Activated CD4-positive, alpha-beta T cell treated with anti-CD3 and anti-CD28 coated beads for 48 hours (primary cell): ENCODE measurements around the gene GPR173.

Source experiments
- DNase-seq: peaks from one replicate; pipeline ENCODE4 v3.0.0-alpha.2; 2020

Gene GPR173, protein sequence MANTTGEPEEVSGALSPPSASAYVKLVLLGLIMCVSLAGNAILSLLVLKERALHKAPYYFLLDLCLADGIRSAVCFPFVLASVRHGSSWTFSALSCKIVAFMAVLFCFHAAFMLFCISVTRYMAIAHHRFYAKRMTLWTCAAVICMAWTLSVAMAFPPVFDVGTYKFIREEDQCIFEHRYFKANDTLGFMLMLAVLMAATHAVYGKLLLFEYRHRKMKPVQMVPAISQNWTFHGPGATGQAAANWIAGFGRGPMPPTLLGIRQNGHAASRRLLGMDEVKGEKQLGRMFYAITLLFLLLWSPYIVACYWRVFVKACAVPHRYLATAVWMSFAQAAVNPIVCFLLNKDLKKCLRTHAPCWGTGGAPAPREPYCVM

DNA sequence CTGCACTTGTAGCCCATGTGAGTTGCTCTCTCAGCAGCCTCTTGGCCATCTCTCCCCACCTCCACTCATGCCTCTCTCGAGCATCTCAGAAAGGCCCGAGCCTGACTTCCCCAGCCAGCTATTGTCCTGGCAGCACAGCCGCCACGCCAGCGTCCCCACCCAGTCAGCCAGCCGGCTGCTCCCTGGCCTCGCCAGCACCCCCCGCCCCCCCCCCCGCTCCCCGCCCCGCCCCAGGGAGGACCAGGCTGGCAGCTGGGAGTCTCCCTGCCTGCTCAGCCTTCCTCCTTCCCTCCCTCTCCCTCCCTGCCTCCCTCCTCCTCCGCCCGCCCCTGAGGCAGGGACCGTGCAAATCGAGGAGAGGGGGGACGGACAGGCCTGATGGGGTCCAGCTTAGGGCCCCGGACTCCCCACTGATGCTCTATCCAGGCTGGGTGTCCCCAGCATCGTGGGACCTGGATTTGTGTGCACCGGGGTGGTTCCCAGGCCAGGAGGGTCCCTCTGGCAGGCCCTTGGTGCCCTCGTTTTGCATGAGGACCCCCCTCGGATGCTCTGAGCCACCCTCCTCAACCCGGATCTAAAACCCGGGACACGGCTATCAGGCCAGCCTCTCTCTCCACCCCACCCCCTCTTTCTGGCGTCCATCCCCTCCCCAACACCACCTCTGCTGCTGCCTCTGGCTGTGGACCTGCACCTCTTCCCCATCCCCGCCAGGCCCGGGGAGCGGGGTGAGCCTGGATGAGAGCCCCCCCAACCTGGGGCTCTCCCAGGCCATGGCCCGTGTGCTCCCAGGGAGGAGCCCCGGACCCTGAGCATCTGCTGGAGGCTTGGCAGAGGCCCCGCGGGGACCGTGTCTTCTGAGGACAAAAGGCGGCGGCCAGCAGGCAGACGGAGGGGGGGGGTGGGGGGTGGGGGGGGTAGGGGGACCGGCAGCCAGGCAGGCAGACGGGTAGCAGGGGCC lies at the start of gene GPR173:
TSS of gene GPR173 (plus strand) at position 621 of the 958 bp plus-strand sequence. CDS start 27,833 bp downstream, outside the sequence.
- no peak for DNase-seq

DNA sequence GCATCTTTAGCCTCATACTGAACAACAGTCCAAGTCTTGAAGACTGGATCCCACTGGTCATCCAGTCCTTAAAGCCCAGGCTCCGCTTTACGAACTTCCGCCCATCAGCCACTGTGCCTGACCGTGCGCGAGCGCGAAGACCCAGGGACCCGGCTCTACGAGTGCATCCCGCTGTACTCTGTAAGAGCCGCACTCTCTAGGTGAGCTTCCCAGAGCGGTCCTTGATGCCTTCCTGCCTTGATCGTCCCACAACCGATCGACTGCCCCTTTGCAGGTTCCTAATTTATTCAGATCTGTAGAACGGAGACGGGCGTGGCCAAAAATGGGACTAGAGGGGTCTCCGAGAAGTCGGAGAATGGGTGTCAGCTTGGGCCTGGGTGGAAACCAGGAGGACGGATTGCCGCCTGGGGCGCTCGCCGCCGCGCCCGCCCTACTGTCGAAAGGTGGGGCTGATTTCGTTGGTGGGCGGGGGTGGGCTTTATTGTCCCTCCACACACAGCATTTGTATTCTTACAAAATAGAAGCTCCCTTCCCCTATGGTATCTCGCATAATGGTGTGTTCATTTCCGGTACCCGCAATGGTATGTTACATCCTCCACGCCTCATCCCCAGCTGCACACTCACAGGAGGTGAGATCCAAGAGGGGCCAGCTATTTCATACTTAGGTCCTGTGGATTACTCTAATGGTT lies 48.0 kb upstream of the GPR173 start:
- peak; percentile 11 for DNase-seq

DNA sequence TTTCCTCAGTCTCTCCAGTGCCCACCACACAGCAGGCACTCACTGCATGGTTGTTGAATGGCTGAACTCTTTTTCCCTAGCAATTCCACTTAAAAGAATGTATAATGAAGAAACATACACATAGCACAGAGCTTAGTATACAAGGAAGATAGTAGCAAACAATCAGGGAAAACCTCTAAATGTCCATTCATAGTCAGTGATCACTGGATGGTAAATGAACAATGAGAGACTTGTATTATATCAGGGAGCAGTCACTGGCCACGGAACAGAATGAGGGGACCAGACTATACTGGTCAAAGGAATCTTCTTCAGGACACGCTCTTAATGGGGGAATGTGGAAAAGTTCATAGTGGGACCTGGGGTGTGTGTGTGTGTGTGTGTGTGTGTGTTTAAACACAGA lies 46.6 kb upstream of the GPR173 start:
- DNase-seq, result no peak

GRCh38 chrX:53003111-53003510 lies 45.5 kb upstream of the GPR173 start:
- DNase-seq, result no peak

- no peak for DNase-seq
Measured at GRCh38 chrX:53004038-53004437, 44.6 kb upstream of the GPR173 start.

GRCh38 chrX:53004811-53005210 lies 43.8 kb upstream of the GPR173 start:
- DNase-seq, result no peak

GRCh38 chrX:53005327-53005726 lies 43.3 kb upstream of the GPR173 start:
- no peak for DNase-seq

- DNase-seq, result no peak
Measured at GRCh38 chrX:53009032-53009431, 39.6 kb upstream of the GPR173 start.

DNA sequence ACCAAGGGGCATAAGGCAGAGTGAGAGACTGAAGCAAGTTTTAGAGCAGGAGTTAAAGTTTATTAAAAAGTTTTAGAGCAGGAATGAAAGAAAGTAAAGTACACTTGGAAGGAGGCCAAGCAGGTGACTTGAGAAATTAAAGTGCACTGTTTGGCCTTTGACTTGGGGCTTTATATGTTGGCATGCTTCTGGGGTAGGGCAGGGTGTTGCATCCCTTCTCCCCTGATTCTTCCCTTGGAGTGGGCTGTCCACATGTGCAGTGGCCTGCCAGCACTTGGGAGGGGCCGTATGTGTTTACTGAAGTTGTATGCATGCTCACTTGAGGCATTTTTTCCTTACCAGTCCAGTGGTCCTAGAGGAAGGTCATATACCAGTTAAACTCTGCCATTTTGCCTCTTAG lies 35.3 kb upstream of the GPR173 start:
- DNase-seq, result no peak

GRCh38 chrX:53018627-53019026 lies 30.0 kb upstream of the GPR173 start:
- no peak for DNase-seq

DNA sequence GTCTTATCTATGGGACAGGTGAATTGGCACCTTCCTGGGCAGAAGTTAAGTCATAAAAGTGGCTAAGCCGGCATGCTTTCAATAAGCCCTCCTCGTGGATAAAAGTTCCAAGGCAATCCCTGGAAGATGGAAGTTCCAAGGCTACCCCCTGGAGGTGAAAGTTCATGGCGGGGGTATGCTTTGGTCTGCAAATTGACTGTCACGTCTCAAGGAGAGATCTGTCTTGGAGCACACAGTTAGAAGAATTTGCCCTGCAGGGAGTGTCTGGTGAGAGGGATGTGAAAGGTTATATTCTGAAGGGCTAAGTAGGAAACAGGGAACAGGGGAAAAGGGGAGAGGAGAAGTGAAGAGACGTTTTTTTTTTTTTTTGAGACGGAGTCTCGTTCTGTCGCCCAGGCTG lies 26.2 kb upstream of the GPR173 start:
- no peak for DNase-seq

GRCh38 chrX:53028678-53029077 lies 19.9 kb upstream of the GPR173 start:
- DNase-seq, result no peak

GRCh38 chrX:53031380-53031779 lies 17.2 kb upstream of the GPR173 start:
- no peak for DNase-seq

DNA sequence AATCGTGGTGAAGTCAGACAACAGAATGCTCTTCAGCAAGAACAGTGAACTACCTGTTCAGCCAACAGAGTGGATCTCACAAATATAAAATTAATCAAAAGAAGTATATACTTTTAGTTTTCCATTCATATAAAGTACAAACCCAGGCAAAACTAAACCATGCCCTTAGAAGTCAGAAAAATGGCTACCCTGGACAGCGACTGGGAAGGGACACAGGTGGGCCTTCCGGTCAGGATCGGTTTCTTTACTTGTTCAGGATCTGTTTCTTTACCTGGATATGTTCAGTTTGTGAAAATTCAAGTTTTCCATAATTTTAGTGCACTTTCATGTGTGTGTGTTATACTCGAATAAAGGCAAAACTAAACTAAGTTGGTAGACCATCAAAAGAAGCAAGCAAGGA lies 12.4 kb upstream of the GPR173 start:
- no peak for DNase-seq

- no peak for DNase-seq
Measured at GRCh38 chrX:53039236-53039635, 9.4 kb upstream of the GPR173 start.

- no peak for DNase-seq
Measured at GRCh38 chrX:53044995-53045394, 3.6 kb upstream of the GPR173 start.

DNA sequence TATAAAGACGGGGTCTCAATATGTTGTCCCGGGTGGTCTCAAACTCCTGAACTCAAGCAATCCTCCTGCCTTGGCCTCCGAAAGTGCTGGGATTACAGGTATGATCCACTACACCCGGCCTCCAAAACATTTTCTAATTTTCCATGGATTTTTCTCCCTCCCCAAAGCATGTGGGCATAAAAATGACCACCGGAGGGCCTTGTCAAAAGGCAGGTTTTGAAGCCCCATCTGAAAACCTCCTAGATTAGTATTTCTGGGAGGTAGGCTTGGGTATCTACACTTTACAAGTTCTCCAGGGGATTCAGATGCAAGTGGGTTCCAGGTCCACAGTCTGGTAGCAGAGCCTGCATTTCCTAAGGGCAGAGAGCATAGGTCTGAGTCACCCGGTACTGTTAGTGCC lies 1.4 kb upstream of the GPR173 start:
- no peak for DNase-seq

DNA sequence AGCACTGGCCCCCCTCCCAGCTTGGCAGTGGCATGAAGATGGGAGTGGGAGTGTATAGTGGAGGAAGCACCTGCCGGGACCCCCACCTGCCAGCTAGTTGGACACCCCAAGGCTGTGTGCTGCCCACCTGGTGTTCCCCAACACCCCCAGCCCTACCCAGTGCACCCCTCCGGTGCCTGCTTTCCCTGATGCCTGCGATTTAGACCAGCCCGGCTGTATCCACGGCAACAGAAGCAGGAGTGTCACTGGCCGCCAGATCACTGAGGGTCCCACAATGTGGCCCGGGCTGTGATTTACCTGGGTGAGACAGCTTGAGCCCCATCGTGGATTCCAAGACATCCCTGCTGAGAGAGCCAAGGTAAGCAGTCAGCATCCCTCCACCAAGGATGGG lies 533 bp downstream of the GPR173 start:
- no peak for DNase-seq

GRCh38 chrX:53050841-53051240 lies 2.3 kb downstream of the GPR173 start:
- no peak for DNase-seq

DNA sequence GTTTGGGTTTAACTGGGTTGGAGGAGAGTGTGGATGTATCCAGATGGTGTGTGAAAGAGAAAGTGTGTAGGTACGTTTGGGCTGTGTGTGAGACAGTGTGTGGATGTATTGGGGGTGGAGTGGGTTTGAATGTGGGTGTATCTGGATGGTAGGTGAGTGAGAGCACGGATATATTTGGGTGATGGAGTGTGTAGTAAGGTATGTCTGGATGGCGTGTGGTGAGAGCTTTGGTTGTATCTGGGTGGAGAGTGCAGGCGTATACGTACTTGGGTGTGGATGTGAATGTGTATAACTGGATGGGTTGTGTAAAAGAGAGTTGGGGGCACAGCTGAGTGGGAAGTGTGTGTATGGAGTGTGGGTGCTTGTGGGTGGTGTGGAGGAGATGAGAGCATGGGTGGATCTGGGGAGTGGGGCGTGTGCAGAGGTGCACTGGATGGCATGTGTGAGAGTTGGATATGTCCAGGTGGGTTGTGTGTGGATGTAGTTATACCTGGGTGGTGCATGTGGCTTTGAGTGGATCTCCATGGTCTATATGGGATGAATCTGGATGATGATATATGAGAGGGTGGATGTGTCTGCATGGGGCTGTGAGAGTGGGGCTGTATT lies 6.8 kb downstream of the GPR173 start:
- no peak for DNase-seq

DNA sequence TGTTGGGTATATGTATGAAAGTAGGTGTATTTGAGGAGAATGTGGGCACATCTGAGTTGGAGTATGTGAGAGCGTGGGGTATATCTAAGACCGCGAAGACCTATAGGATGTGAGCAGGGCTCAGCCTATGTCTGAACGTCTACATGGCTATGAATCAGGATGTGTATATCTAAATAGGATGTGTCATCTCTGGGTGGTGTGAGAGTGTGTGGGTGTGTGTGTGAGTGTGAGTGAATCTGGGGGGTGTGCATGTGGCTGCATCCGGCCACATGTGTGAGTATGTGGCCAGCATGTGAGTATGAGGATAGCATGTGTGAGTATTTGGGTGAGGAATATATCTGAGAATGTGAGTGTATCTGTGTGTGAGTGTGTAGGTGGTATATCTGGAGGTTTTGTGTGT lies 7.7 kb downstream of the GPR173 start:
- no peak for DNase-seq

DNA sequence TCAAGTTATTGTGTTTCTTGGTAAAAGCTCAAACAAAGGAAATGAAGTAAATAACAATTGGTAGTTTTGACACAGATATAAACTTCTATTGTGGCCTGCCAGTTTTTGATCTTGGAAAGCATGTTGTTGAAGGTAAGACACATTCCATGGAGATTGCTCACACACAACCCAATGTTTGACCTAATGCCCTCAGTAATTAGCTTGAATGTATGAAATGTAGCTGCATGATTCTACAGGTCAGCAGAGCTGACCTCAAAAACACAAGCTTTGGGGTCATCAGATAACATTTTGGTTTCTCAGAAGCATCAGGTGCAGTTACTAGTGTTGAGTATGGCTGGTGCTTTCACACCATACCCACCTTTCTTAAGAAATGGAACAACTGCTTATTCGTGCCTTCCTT lies 16.5 kb downstream of the GPR173 start:
- no peak for DNase-seq

GRCh38 chrX:53071064-53071463 lies 22.5 kb downstream of the GPR173 start:
- no peak for DNase-seq
